Activated gamma-delta T cell treated with anti-CD3 and anti-CD28 coated beads, Interleukin-2, amount 50 U/mL, for 16 hours (primary cell): Measurements from ENCODE around the gene FDCSP.
"Not testable (repeated sequence)": the region's sequence is repeated elsewhere in the genome, so short reads cannot be mapped to it uniquely, and the experiment has no call there.

Experiments
- DNase-seq: peaks from one replicate; pipeline ENCODE4 v3.0.0-alpha.2; 2020; ENCODE audit warnings: low read depth

FDCSP gene

DNA sequence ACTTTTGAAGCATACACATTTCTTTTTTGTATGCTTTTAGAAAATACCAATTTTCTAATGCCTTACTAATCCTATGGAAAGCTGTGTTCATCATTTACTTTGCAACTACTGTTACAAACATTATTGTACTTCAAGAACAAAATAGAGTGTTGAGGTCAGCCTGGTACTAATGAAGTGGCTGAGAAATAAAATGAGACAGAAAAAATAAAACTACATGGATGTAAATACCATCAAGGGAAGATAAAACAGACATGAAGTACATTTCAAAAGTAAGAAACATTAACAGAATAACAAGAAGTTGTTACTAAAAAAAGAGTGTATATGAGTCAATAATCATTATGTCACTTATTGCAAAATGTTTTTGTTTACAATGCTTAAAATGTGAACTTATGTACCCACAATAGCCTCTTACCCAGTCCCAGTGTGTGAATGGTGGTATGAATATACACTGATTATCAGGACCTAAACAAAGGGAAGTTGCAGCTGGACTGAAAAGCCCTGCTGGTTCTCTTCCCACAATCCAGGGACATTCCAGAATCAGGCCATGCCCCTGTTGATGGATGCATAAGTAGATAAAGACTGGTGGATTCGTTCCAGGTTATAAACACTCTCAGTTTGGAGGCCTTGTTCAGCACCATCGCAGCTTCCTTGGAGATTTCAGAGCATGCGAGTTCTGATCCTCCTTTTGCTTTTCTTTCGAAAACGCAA lies 14.1 kb downstream of the FDCSP start:
- DNase-seq, result no peak

DNA sequence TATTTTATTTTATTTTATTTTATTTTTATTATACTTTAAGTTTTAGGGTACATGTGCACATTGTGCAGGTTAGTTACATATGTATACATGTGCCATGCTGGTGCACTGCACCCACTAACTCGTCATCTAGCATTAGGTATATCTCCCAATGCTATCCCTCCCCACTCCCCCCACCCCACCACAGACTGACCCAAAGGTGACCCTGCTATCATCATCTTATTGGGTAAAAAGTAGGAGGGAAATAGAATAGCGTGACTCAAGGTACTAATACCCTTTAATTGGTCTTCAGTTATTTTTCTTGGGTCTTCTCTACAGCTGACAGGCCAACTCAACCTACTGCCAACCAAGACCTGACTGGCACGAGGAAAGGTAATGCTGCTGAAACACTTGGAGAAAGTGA lies 16.4 kb downstream of the FDCSP start, which contains the start of gene CSN3:
Gene CSN3 (plus strand): TSS at position 301 of the 400 bp plus-strand sequence. CDS start 2,223 bp downstream, outside the sequence.
- DNase-seq, result not testable (repeated sequence)

DNA sequence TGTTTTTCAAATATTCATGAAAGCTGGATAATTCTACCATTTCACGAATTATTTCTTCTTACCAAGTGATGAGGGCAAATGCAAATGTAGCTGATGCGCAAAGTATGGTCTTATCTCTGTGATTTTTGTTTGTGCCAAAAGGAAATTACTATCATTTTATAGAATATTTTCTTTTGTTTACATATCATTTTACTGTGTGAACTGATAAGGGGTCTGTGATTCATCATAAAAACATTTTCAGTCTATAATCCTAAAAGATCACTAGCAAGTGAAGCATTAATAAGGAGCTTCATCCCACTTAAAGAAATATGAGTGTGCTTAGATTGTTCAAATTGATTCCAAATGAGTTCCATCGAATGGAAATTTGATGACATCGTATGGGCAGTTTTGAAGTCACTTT lies 17.2 kb downstream of the FDCSP start:
- DNase-seq, result no peak

- DNase-seq, result no peak
Observed at GRCh38 chr4:70251250-70251944, 25.5 kb downstream of the FDCSP start.

GRCh38 chr4:70251945-70252277 lies 26.0 kb downstream of the FDCSP start:
- no peak for DNase-seq

- no peak for DNase-seq
Observed at GRCh38 chr4:70269674-70270073, 43.8 kb downstream of the FDCSP start.

DNA sequence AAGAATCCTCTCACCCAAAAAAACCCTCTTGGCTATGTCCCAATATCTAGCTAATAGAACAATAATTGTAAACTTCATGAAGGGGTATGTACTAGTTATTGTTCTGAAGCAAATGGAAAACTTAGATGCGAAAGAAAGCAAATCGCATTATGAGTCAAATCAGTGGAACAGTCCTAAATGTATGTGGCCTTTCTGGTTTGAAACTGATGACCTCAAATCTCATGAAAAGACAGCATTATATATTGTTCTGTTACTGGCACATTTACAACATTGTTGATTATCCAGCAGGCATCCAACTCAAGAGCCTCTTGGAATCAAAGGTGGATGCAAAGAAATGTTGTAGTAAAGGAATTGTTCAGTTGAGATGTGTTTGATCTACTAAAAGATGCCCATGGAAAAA lies 51.2 kb downstream of the FDCSP start:
- no peak for DNase-seq

- no peak for DNase-seq
Observed at GRCh38 chr4:70280567-70280966, 54.6 kb downstream of the FDCSP start.
